A673 (cell line): ENCODE results near the gene MRPL40. TPM values are rescaled to one million over a fixed set of nuclear protein-coding genes. Genes with fewer than 3 reads are reported as not detected.

Experiments
- BruUV-seq: library from RNA; stranded (reverse); fragments of 400-500 nt; replicated peaks from 2 replicates; lab custom pipeline; 2021; lab: Mats Ljungman, UMichigan
- CTCF ChIA-PET: fragments of 300-600 bp; sonication (Branson Sonifier 250); formaldehyde crosslinking; loops from one replicate; lab custom pipeline; 2022; ENCODE audit warnings: antibody characterized with exemption; lab: Charles Lee
- POLR2A ChIA-PET: fragments of 300-600 bp; sonication (Branson Sonifier 250); formaldehyde crosslinking; loops from one replicate; lab custom pipeline; 2022; ENCODE audit warnings: antibody characterized with exemption; ENCODE audit not compliant: low non-redundant PET; lab: Charles Lee
- DNase-seq: peaks from one replicate; pipeline ENCODE4 v3.0.0-alpha.2; 2015; ENCODE audit warnings: low spot score
- H3K27ac ChIP-seq: fragments of 200-600 bp; sonication (generic); 2 replicates; pipeline ENCODE4 v1.5.1; 2016; ENCODE audit warnings: mixed run types, low read depth, mild to moderate bottlenecking, mixed read lengths, antibody characterized with exemption, low read length; ENCODE audit not compliant: poor library complexity, severe bottlenecking
- H3K27me3 ChIP-seq: fragments of 200-600 bp; sonication (generic); replicated peaks from 2 replicates; pipeline ENCODE4 v1.6.1; 2017; ENCODE audit warnings: mixed run types, low read depth, mild to moderate bottlenecking, mixed read lengths, antibody characterized with exemption, low read length; ENCODE audit not compliant: insufficient read depth, poor library complexity
- H3K36me3 ChIP-seq: fragments of 200-600 bp; sonication (generic); 2 replicates; pipeline ENCODE4 v1.6.1; 2016; ENCODE audit warnings: mixed run types, mild to moderate bottlenecking, mixed read lengths, antibody characterized with exemption, low read length; ENCODE audit not compliant: insufficient read depth, poor library complexity, severe bottlenecking
- H3K4me1 ChIP-seq: fragments of 200-600 bp; sonication (generic); 2 replicates; pipeline ENCODE4 v1.6.1; 2017; ENCODE audit warnings: mixed run types, mild to moderate bottlenecking, mixed read lengths, antibody characterized with exemption, low read length; ENCODE audit not compliant: insufficient read depth, poor library complexity, severe bottlenecking
- H3K4me3 ChIP-seq: fragments of 200-600 bp; sonication (generic); 2 replicates; pipeline ENCODE4 v1.5.1; 2016; ENCODE audit warnings: low read depth, mixed run types, mild to moderate bottlenecking, mixed read lengths, low read length; ENCODE audit not compliant: poor library complexity, severe bottlenecking
- H3K9me3 ChIP-seq: fragments of 200-600 bp; sonication (generic); 2 replicates; pipeline ENCODE4 v1.6.1; 2016; ENCODE audit warnings: mixed run types, low read depth, mild to moderate bottlenecking, mixed read lengths, antibody characterized with exemption, low read length; ENCODE audit not compliant: poor library complexity, severe bottlenecking
- EZH2 ChIP-seq: fragments of 200-600 bp; sonication (generic); IDR thresholded peaks from 2 replicates; pipeline ENCODE4 v1.6.1; 2017; ENCODE audit warnings: borderline replicate concordance, low read depth, mild to moderate bottlenecking, mixed read lengths, antibody characterized with exemption, low read length; ENCODE audit not compliant: poor library complexity, severe bottlenecking
- intact Hi-C: fragments of 100-400 bp; cut with micrococcal nuclease; formaldehyde crosslinking; loops from one replicate; pipeline ENCODE4 v1.10.0; 2022; ENCODE audit not compliant: unreplicated experiment
- total RNA-seq: library from RNA; stranded (reverse); gene quantifications from 2 replicates; pipeline ENCODE4 v1.2.3, GENCODE V29; 2021
- TF ChIP-seq, protein P1 (sequence below): fragments of 300-800, 200-600 bp; sonication (generic); conservative IDR thresholded peaks from 2 replicates; pipeline ENCODE4 v1.5.1; 2017; ENCODE audit warnings: low read depth, mild to moderate bottlenecking, antibody characterized with exemption, low read length, moderate library complexity, mixed read lengths

The MRPL40 gene
- total RNA-seq, 1 experiment from 2014 or later, result 21.9 TPM

DNA sequence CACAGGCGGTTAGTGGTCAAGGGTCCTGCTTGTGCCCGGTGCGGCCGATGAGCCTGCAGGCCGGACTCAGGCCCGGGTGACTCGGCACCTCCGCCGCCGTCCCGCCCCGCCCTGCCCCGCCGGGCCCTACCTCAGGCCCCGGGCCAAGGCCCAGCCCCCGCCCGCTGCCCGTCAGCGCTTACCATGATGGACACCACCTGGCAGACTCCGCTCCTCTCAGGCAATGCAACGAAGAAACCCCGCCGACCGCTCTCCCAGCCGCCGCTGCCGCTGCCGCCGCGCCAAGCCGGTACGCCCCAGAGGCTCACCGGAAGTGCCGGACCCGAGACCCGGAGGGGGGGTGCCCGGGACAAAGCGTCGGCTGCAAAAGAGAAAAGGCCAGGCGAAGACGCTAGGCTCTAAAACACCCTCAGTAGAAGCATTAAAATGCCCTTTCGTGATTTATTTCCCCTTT, 46.6 kb downstream of the MRPL40 start, which contains the start of gene UFD1:
Gene UFD1 (minus strand): TSS at position 293 of the 454 bp plus-strand sequence. CDS start 108 bp downstream, at position 185.
- intact Hi-C loops, result loop anchor here (2.0 kb wide), 1 partner anchor 46 kb away; the partner anchor contains the start of gene MRPL40
- Histone ChIP-seq H3K9me3 (no peaks in the 10 kb centered on the region), H3K27me3 (no peaks in the 10 kb centered on the region), H3K4me3 (peak within 1 kb of the TSS; percentile 75), H3K4me1 (peaks cover 9% of the 10 kb centered on the region), H3K27ac (peak within 1 kb of the TSS; percentile 99), H3K36me3 (peaks cover 25% of the 10 kb centered on the region)
- peak; percentile 89 for DNase-seq
- TF ChIP-seq, protein P1, sequence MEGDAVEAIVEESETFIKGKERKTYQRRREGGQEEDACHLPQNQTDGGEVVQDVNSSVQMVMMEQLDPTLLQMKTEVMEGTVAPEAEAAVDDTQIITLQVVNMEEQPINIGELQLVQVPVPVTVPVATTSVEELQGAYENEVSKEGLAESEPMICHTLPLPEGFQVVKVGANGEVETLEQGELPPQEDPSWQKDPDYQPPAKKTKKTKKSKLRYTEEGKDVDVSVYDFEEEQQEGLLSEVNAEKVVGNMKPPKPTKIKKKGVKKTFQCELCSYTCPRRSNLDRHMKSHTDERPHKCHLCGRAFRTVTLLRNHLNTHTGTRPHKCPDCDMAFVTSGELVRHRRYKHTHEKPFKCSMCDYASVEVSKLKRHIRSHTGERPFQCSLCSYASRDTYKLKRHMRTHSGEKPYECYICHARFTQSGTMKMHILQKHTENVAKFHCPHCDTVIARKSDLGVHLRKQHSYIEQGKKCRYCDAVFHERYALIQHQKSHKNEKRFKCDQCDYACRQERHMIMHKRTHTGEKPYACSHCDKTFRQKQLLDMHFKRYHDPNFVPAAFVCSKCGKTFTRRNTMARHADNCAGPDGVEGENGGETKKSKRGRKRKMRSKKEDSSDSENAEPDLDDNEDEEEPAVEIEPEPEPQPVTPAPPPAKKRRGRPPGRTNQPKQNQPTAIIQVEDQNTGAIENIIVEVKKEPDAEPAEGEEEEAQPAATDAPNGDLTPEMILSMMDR, result no peak
- CTCF ChIA-PET, result no interaction called here
- POLR2A ChIA-PET, result no interaction called here
- BruUV-seq, result no TSS peak

DNA sequence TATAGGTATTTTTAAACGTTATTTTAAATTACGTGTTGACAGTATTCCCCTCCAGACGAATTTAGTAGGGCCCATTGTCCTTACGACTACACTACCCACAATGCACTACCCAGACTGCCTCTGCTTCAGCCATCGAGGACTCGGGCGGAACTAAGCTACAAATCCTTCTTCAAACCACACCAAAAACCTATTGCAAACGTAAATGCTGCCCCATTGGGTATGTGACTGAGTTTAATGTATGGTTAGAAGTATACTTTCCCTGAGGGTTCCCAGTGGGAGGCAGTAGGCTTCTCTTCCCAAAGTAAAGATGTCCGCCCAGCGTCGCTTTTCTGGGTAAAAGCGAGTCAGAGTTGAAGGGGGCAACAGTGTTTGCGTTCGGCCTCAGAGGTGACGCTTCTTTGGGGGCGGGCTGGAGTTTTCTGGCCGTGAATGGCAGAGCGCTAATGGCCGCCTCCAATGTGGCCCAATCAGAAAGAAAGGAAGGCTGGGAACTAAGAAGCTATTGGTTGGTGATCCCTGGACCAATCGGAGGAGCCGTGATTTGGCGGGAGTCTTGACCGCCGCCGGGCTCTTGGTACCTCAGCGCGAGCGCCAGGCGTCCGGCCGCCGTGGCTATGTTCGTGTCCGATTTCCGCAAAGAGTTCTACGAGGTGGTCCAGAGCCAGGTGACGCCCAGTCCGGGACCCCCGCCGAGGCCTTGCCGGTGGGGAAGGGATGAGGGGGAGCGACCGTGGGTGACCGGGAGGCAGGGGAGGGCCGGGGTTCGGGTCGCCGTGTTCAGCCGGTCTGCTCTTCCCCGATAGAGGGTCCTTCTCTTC, 47.2 kb downstream of the MRPL40 start, which contains the start of gene CDC45:
Gene CDC45 (plus strand): TSS at position 566 of the 818 bp plus-strand sequence. CDS start 49 bp downstream, at position 615.
- intact Hi-C loops, result loop anchor here (2.0 kb wide), 1 partner anchor 47 kb away; the partner anchor contains the start of gene MRPL40

DNA sequence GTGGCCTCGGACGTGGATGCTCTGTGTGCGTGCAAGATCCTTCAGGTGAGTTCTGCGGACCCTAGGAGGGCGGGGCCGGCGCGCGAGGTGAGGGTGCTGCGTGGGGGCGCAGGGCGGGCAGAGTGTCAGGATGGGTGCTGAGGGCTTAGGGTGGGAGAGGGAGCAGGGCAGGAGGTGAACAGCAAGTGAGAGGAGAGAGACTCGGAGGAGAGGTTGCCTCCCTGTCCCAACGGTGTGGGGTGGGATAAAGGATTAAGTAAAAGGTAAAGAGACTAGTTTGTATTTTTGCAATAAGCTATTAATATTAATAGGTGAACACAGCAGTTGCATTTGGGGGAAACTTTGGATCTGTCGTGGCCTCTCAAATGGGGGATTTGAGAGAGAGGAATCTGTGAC, 47.8 kb downstream of the MRPL40 start:
- Histone ChIP-seq H3K4me3 (peak overlapping the region; percentile 75), H3K36me3 (peaks cover 31% of the 10 kb centered on the region), H3K9me3 (no peaks in the 10 kb centered on the region), H3K27me3 (no peaks in the 10 kb centered on the region), H3K4me1 (peaks cover 9% of the 10 kb centered on the region), H3K27ac (peak overlapping the region; percentile 99)
- TF ChIP-seq EZH2, result no peak
- TF ChIP-seq, protein P1, result no peak
- no peak for DNase-seq
- ChIA-PET CTCF (interaction anchor here (0.7 kb wide), 1 partner anchor 150 kb away, joined by 4 read pairs; no protein-coding TSS in a partner anchor), POLR2A (no interaction called here)
- intact Hi-C loops, result no loop called here
- BruUV-seq, result no TSS peak

More for the DNA sequence above, 47.2 kb downstream of the MRPL40 start, which contains the start of gene CDC45:
- Histone ChIP-seq H3K27ac (peak within 1 kb of the TSS; percentile 99), H3K27me3 (no peaks in the 10 kb centered on the region), H3K36me3 (peaks cover 28% of the 10 kb centered on the region), H3K4me1 (peaks cover 9% of the 10 kb centered on the region), H3K9me3 (no peaks in the 10 kb centered on the region), H3K4me3 (peak within 1 kb of the TSS; percentile 75)
- no peak for TF ChIP-seq EZH2
- TF ChIP-seq, protein P1, result no peak
- ChIA-PET CTCF (interaction anchor here (0.7 kb wide), 1 partner anchor 150 kb away, joined by 4 read pairs; no protein-coding TSS in a partner anchor), POLR2A (no interaction called here)
- DNase-seq, result peak; percentile 99
- no TSS peak for BruUV-seq
